ENCODE data around the gene DNPEP. TPM values are rescaled to one million over a fixed set of nuclear protein-coding genes. Genes with fewer than 3 reads are reported as not detected.

The DNPEP gene
- total RNA-seq, 1 donor: 118 TPM

Small RNA genes lying within 50 kb of the gene (small RNA-seq; reads per million reads assigned to genes)
- not detected for gene AC053503.3

Other genes with a start within 250 kb of the DNPEP start
- 27.2 TPM for gene NHEJ1, start 227.1 kb downstream of the DNPEP start, total RNA-seq
- gene SLC23A3, start 217.9 kb downstream of the DNPEP start, total RNA-seq: 0.27 TPM
- gene CNPPD1, start 211.0 kb downstream of the DNPEP start, total RNA-seq: 60.1 TPM
- 108 TPM for gene RETREG2, start 209.6 kb downstream of the DNPEP start, total RNA-seq
- gene ZFAND2B, start 181.1 kb downstream of the DNPEP start, total RNA-seq: 87.8 TPM
- 11.3 TPM for gene ABCB6, start 169.0 kb downstream of the DNPEP start, total RNA-seq
- 56.8 TPM for gene ATG9A, start 158.3 kb downstream of the DNPEP start, total RNA-seq
- 38.5 TPM for gene ANKZF1, start 158.1 kb downstream of the DNPEP start, total RNA-seq
- 21.8 TPM for gene GLB1L, start 142.5 kb downstream of the DNPEP start, total RNA-seq
- 39.6 TPM for gene STK16, start 142.4 kb downstream of the DNPEP start, total RNA-seq
- not detected for gene TUBA4B, start 134.7 kb downstream of the DNPEP start, total RNA-seq
- 22.9 TPM for gene TUBA4A, start 134.0 kb downstream of the DNPEP start, total RNA-seq
- 24.8 TPM for gene DNAJB2, start 108.5 kb downstream of the DNPEP start, total RNA-seq
- gene PTPRN, start 78.5 kb downstream of the DNPEP start, total RNA-seq: under 0.01 TPM
- gene RESP18, start 55.2 kb downstream of the DNPEP start, total RNA-seq: not detected
- not detected for gene DES, start 30.5 kb upstream of the DNPEP start, total RNA-seq
- 0.81 TPM for gene SPEG, start 46.9 kb upstream of the DNPEP start, total RNA-seq
- gene GMPPA, start 111.0 kb upstream of the DNPEP start, total RNA-seq: 32.0 TPM
- gene ASIC4, start 126.6 kb upstream of the DNPEP start, total RNA-seq: 0.27 TPM
- 10.2 TPM for gene CHPF, start 155.9 kb upstream of the DNPEP start, total RNA-seq
- gene TMEM198, start 156.1 kb upstream of the DNPEP start, total RNA-seq: 0.54 TPM
- gene OBSL1, start 183.6 kb upstream of the DNPEP start, total RNA-seq: 114 TPM
- 0.27 TPM for gene INHA, start 184.4 kb upstream of the DNPEP start, total RNA-seq
- gene STK11IP, start 209.9 kb upstream of the DNPEP start, total RNA-seq: 30.2 TPM
- gene SLC4A3, start 239.7 kb upstream of the DNPEP start, total RNA-seq: under 0.01 TPM

All from hematopoietic multipotent progenitor cell (in vitro differentiated cells).